PC-9 (cell line): ENCODE data around the gene A1BG. TPM values are rescaled to one million over a fixed set of nuclear protein-coding genes. Genes with fewer than 3 reads are reported as not detected.

Source experiments
- BruUV-seq: library from RNA; stranded (reverse); fragments of 400-500 nt; replicated peaks from 2 replicates; lab custom pipeline; 2021; lab: Mats Ljungman, UMichigan
- CTCF ChIA-PET: fragments of 300-600 bp; sonication (Branson Sonifier 250); formaldehyde crosslinking; loops from one replicate; lab custom pipeline; 2022; ENCODE audit warnings: antibody characterized with exemption; lab: Charles Lee
- POLR2A ChIA-PET: fragments of 300-600 bp; sonication (Branson Sonifier 250); formaldehyde crosslinking; loops from one replicate; lab custom pipeline; 2022; ENCODE audit warnings: antibody characterized with exemption; ENCODE audit not compliant: unreplicated experiment; lab: Charles Lee
- DNase-seq, 2 experiments: peaks; one replicate each; pipeline versions ENCODE4 v3.0.0 to v3.0.0-alpha.2; 2015 to 2022; ENCODE audit warnings: mixed read lengths in 1 of 2
- H2AFZ ChIP-seq: fragments of 200-600 bp; sonication (generic); 2 replicates; pipeline ENCODE4 v1.8.1; 2017; ENCODE audit warnings: antibody characterized with exemption
- H3F3A ChIP-seq: fragments of 200-600 bp; sonication (generic); 2 replicates; pipeline ENCODE4 v1.8.1; 2017; ENCODE audit warnings: antibody characterized with exemption, mild to moderate bottlenecking, low read depth; ENCODE audit not compliant: insufficient read depth
- H3K27ac ChIP-seq: fragments of 200-600 bp; sonication (generic); 2 replicates; pipeline ENCODE4 v1.6.1; 2016; ENCODE audit warnings: mixed run types
- H3K27me3 ChIP-seq: fragments of 200-600 bp; sonication (generic); 2 replicates; pipeline ENCODE4 v1.6.1; 2016; ENCODE audit warnings: low read depth, mixed run types; ENCODE audit not compliant: insufficient read depth
- H3K36me3 ChIP-seq: fragments of 200-600 bp; sonication (generic); 2 replicates; pipeline ENCODE4 v1.6.1; 2016; ENCODE audit warnings: low read depth, mixed run types
- H3K4me1 ChIP-seq: fragments of 200-600 bp; sonication (generic); replicated peaks from 2 replicates; pipeline ENCODE4 v1.6.1; 2016; ENCODE audit warnings: mixed run types; ENCODE audit not compliant: insufficient read depth
- H3K4me2 ChIP-seq: fragments of 200-600 bp; sonication (generic); 2 replicates; pipeline ENCODE4 v1.6.1; 2017; ENCODE audit warnings: mixed run types
- H3K4me3 ChIP-seq: fragments of 200-600 bp; sonication (generic); 2 replicates; pipeline ENCODE4 v1.6.1; 2016; ENCODE audit warnings: mixed run types
- H3K79me2 ChIP-seq: fragments of 200-600 bp; sonication (generic); 2 replicates; pipeline ENCODE4 v1.6.1; 2017; ENCODE audit warnings: low read depth, mixed run types
- H3K9me2 ChIP-seq: fragments of 200-600 bp; sonication (generic); 2 replicates; pipeline ENCODE4 v1.8.1; 2017; ENCODE audit warnings: mild to moderate bottlenecking; ENCODE audit not compliant: insufficient read depth
- H3K9me3 ChIP-seq: fragments of 200-600 bp; sonication (generic); 2 replicates; pipeline ENCODE4 v1.8.1; 2016; ENCODE audit warnings: low read depth; ENCODE audit not compliant: insufficient read depth
- H4K20me1 ChIP-seq: fragments of 200-600 bp; sonication (generic); 2 replicates; pipeline ENCODE4 v1.8.1; 2017; ENCODE audit not compliant: insufficient read depth
- EZH2 ChIP-seq: fragments of 200-600 bp; sonication (generic); IDR thresholded peaks from 2 replicates; pipeline ENCODE4 v1.8.0; 2017; ENCODE audit warnings: antibody characterized with exemption, low read depth
- intact Hi-C: fragments of 100-400 bp; cut with micrococcal nuclease; formaldehyde crosslinking; loops from one replicate; pipeline ENCODE4 v1.10.0; 2022; ENCODE audit not compliant: unreplicated experiment
- microRNA-seq: library from miRNA; unstranded; fragments of <30 nt; microRNA quantifications from one replicate; pipeline ENCODE4 v1.2.0, GENCODE V29; 2021; ENCODE audit warnings: borderline number of aligned reads, borderline replicate concordance
- total RNA-seq: library from RNA; stranded (reverse); gene quantifications from 2 replicates; pipeline ENCODE4 v1.2.3, GENCODE V29; 2021
- TF ChIP-seq, protein P1 (sequence below): fragments of 200-600 bp; sonication (generic); conservative IDR thresholded peaks from 2 replicates; pipeline ENCODE4 v1.6.1; 2017; ENCODE audit warnings: mixed run types, antibody characterized with exemption, mild to moderate bottlenecking, moderate library complexity

The A1BG gene
- total RNA-seq, 1 experiment from 2014 or later = 2.5 TPM

- peaks cover 6% of the 10 kb centered on the region for H3K4me1 ChIP-seq
- DNase-seq = no peak
- H3K27ac ChIP-seq = no peak overlapping the region
- no peaks in the 10 kb centered on the region for H4K20me1 ChIP-seq
- POLR2A ChIA-PET = no interaction called here
- H3K79me2 ChIP-seq = peaks cover 18% of the 10 kb centered on the region
- intact Hi-C loops = loop anchor here (2.0 kb wide), 1 partner anchor 23 kb away; the partner anchor contains the start of gene ZSCAN22
- no peak overlapping the region for H3K4me3 ChIP-seq
- H2AFZ ChIP-seq = no peak overlapping the region
- H3K9me3 ChIP-seq = no peaks in the 10 kb centered on the region
- no peak for TF ChIP-seq EZH2
- TF ChIP-seq, protein P1, sequence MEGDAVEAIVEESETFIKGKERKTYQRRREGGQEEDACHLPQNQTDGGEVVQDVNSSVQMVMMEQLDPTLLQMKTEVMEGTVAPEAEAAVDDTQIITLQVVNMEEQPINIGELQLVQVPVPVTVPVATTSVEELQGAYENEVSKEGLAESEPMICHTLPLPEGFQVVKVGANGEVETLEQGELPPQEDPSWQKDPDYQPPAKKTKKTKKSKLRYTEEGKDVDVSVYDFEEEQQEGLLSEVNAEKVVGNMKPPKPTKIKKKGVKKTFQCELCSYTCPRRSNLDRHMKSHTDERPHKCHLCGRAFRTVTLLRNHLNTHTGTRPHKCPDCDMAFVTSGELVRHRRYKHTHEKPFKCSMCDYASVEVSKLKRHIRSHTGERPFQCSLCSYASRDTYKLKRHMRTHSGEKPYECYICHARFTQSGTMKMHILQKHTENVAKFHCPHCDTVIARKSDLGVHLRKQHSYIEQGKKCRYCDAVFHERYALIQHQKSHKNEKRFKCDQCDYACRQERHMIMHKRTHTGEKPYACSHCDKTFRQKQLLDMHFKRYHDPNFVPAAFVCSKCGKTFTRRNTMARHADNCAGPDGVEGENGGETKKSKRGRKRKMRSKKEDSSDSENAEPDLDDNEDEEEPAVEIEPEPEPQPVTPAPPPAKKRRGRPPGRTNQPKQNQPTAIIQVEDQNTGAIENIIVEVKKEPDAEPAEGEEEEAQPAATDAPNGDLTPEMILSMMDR = no peak
- H3K9me2 ChIP-seq = no peaks in the 10 kb centered on the region
- H3K36me3 ChIP-seq = no peaks in the 10 kb centered on the region
- no peaks in the 10 kb centered on the region; the same call in 1 of the 2 replicates for H3F3A ChIP-seq
- CTCF ChIA-PET = no interaction called here
- no peaks in the 10 kb centered on the region for H3K27me3 ChIP-seq
- H3K4me2 ChIP-seq = peak overlapping the region; percentile 97; the same call in 1 of the 2 replicates
- BruUV-seq = no TSS peak
These were observed 49.0 kb downstream of the A1BG start for GRCh38 chr19:58304255-58304654.

- no peaks in the 10 kb centered on the region; the same call in 1 of the 2 replicates for H3F3A ChIP-seq
- no peaks in the 10 kb centered on the region for H4K20me1 ChIP-seq
- no peak overlapping the region for H3K4me3 ChIP-seq
- 0 out of 2 replicates have a peak, but pooled peaks cover 4% of the 10 kb centered on the region for H3K36me3 ChIP-seq
- CTCF ChIA-PET = no interaction called here
- TF ChIP-seq, protein P1 = no peak
- TF ChIP-seq EZH2 = no peak
- no peak overlapping the region for H2AFZ ChIP-seq
- DNase-seq = no peak
- H3K4me1 ChIP-seq = no peaks in the 10 kb centered on the region; the same call in 1 of the 2 replicates
- H3K9me3 ChIP-seq = no peaks in the 10 kb centered on the region
- no peaks in the 10 kb centered on the region for H3K9me2 ChIP-seq
- BruUV-seq = no TSS peak
- no peak overlapping the region for H3K4me2 ChIP-seq
- H3K79me2 ChIP-seq = peaks cover 4% of the 10 kb centered on the region
- intact Hi-C loops = no loop called here
- H3K27ac ChIP-seq = no peak overlapping the region
- H3K27me3 ChIP-seq = no peaks in the 10 kb centered on the region
- POLR2A ChIA-PET = no interaction called here
These were observed 52.7 kb downstream of the A1BG start for GRCh38 chr19:58300620-58301019.

DNA sequence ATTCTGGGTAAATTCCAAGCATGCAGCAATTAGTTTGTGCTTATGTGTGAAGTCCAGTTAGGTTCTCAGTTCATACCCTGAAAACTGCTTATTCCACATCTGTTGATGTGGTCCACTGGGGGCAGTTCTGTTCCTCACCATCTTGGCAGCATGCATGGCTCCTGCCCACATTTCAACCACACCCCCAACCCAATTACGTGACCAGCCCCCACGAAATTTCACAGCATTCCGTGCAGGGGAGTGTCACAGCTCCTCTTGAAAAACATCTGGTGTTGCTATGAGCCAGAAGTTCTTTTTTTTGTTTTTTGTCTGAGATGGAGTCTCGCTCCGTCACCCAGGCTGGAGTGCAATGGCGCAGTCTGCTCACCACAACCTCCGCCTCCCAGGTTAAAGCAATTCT is 57.2 kb downstream of the A1BG start:
- Histone ChIP-seq H3F3A (no peaks in the 10 kb centered on the region), H3K27ac (no peak overlapping the region), H3K27me3 (no peaks in the 10 kb centered on the region), H2AFZ (no peak overlapping the region), H3K79me2 (no peaks in the 10 kb centered on the region), H3K4me2 (no peak overlapping the region), H3K36me3 (peaks cover 13% of the 10 kb centered on the region; the same call in 1 of the 2 replicates), H3K4me1 (no peaks in the 10 kb centered on the region), H3K9me2 (no peaks in the 10 kb centered on the region), H4K20me1 (no peaks in the 10 kb centered on the region), H3K4me3 (no peak overlapping the region), H3K9me3 (no peaks in the 10 kb centered on the region)
- no TSS peak for BruUV-seq
- no peak for TF ChIP-seq EZH2
- TF ChIP-seq, protein P1 = no peak
- CTCF ChIA-PET = no interaction called here
- DNase-seq = no peak
- POLR2A ChIA-PET = no interaction called here
- intact Hi-C loops = no loop called here

Small RNA genes within 50 kb of the gene (microRNA-seq; reads per million reads assigned to microRNA genes)
- gene MIR4754 (not detected), gene MIR6806 (not detected)

Other genes starting within 250 kb of the A1BG start
- 10.6 and 16.1 TPM in 2 replicates for gene ZNF329, start 202.7 kb downstream of the A1BG start, total RNA-seq
- gene ZNF274, start 170.4 kb downstream of the A1BG start, total RNA-seq = 34.3 and 36.4 TPM in 2 replicates
- gene ZNF544, start 124.6 kb downstream of the A1BG start, total RNA-seq = 29.5 and 32.7 TPM in 2 replicates
- gene ZNF8, start 74.5 kb downstream of the A1BG start, total RNA-seq = 6.2 and 6.4 TPM in 2 replicates
- 19.4 and 21.3 TPM in 2 replicates for gene ERVK3-1, start 48.1 kb downstream of the A1BG start, total RNA-seq
- gene ZSCAN22, start 26.5 kb downstream of the A1BG start, total RNA-seq = 0.08 TPM in 1 of 2 replicates, not detected in the other
- 7.2 and 8.6 TPM in 2 replicates for gene ZNF497, start 9.3 kb upstream of the A1BG start, total RNA-seq
- gene ZNF837, start 27.5 kb upstream of the A1BG start, total RNA-seq = 3.3 and 4.1 TPM in 2 replicates
- gene RPS5, start 33.8 kb upstream of the A1BG start, total RNA-seq = 941 and 961 TPM in 2 replicates
- 0.61 and 0.68 TPM in 2 replicates for gene RNF225, start 42.2 kb upstream of the A1BG start, total RNA-seq
- 13.5 and 18.8 TPM in 2 replicates for gene ZNF584, start 55.2 kb upstream of the A1BG start, total RNA-seq
- gene ZNF132, start 86.7 kb upstream of the A1BG start, total RNA-seq = 1.5 and 2.1 TPM in 2 replicates
- gene ZNF324B, start 98.1 kb upstream of the A1BG start, total RNA-seq = 4.3 and 6.1 TPM in 2 replicates
- 5.9 and 8.1 TPM in 2 replicates for gene ZNF324, start 113.6 kb upstream of the A1BG start, total RNA-seq
- gene ZNF446, start 122.9 kb upstream of the A1BG start, total RNA-seq = 11.0 and 16.5 TPM in 2 replicates
- 8.4 and 9.2 TPM in 2 replicates for gene SLC27A5, start 158.5 kb upstream of the A1BG start, total RNA-seq
- 8.1 and 8.9 TPM in 2 replicates for gene ZBTB45, start 166.3 kb upstream of the A1BG start, total RNA-seq
- gene TRIM28, start 190.6 kb upstream of the A1BG start, total RNA-seq = 311 and 322 TPM in 2 replicates
- gene CHMP2A, start 201.6 kb upstream of the A1BG start, total RNA-seq = 149 and 186 TPM in 2 replicates
- gene UBE2M, start 205.1 kb upstream of the A1BG start, total RNA-seq = not detected in 2 replicates
- not detected in 2 replicates for gene MZF1, start 219.8 kb upstream of the A1BG start, total RNA-seq